Upper lobe of left lung (tissue), 6 donors: ENCODE results near the gene SCGB2B2. TPM values are rescaled to one million over a fixed set of nuclear protein-coding genes. Genes with fewer than 3 reads are reported as not detected.

Source experiments
- ATAC-seq, 2 donors: fragments of 200-7000 bp; cut with Tn5 transposase; one replicate each; pipeline ENCODE4 v1.9.1; 2022; ENCODE audit warnings: mild to moderate bottlenecking in 2 of 2, moderate library complexity in 2 of 2; ENCODE audit not compliant: low FRiP score in 2 of 2
- DNase-seq, 2 donors: peaks; one replicate each; pipeline ENCODE4 v3.0.0-alpha.2; 2019 to 2020
- H3K27ac ChIP-seq, 4 donors: fragments of 200-600 bp; sonication (generic); one replicate each; pipeline ENCODE4 v1.5.1; 2016 to 2019
- H3K27me3 ChIP-seq, 4 donors: fragments of 200-600 bp; sonication (generic); one replicate each; pipeline ENCODE4 v1.5.1; 2017 to 2019
- H3K36me3 ChIP-seq, 4 donors: fragments of 200-600 bp; sonication (generic); one replicate each; pipeline ENCODE4 v1.5.1; 2016 to 2019
- H3K4me1 ChIP-seq, 4 donors: fragments of 200-600 bp; sonication (generic); one replicate each; pipeline ENCODE4 v1.5.1; 2018 to 2019
- H3K4me3 ChIP-seq, 4 donors: fragments of 200-600 bp; sonication (generic); one replicate each; pipeline ENCODE4 v1.5.1; 2017 to 2019; ENCODE audit warnings: mild to moderate bottlenecking in 2 of 4, moderate library complexity in 1 of 4
- H3K9me3 ChIP-seq, 4 donors: fragments of 200-600 bp; sonication (generic); one replicate each; pipeline ENCODE4 v1.5.1; 2018 to 2019
- EP300 ChIP-seq, 4 donors: sonication (generic); formaldehyde crosslinking; IDR thresholded peaks; one replicate each; pipeline ENCODE4 v1.5.1; 2017; ENCODE audit warnings: antibody characterized with exemption in 4 of 4, control low read depth in 2 of 4
- POLR2A ChIP-seq, 4 donors: fragments of 450-650 bp; IDR thresholded peaks; one replicate each; pipeline ENCODE4 v1.5.1; 2016 to 2017; ENCODE audit warnings: antibody characterized with exemption in 4 of 4, mild to moderate bottlenecking in 2 of 4
- POLR2AphosphoS5 ChIP-seq, 2 donors: sonication (generic); formaldehyde crosslinking; IDR thresholded peaks; one replicate each; pipeline ENCODE4 v1.5.1; 2017; ENCODE audit warnings: antibody characterized with exemption in 2 of 2
- WGBS, 2 donors: methylation state at CpG; one replicate each; pipeline ENCODE4 v1.1.5; 2017 to 2018; 5-methylcytosine and 5-hydroxymethylcytosine counted together
- total RNA-seq, 6 donors: library from RNA; depleted of rRNA in 4 of 6; stranded (reverse); fragments of >200 nt in 4 of 6; gene quantifications; one replicate each; pipeline versions ENCODE4 v1.1.0 to v1.2.1, GENCODE V29; 2016 to 2021
- TF ChIP-seq, protein P1 (sequence below), 6 experiments: fragments of 450-650 bp in 4 of 6; fragments of 200-600 bp in 2 of 6; sonication (generic) in 2 of 6; IDR thresholded peaks; one replicate each; pipeline ENCODE4 v1.5.1; 2016 to 2019; ENCODE audit warnings: antibody characterized with exemption in 6 of 6
- donor health status: DM: no; HTN: no; CAD: no; lungs with moderate emphysema.
- donor health status: DM: no; HTN: yes; CAD: no; lungs with severe emphysema.

SCGB2B2 gene
- total RNA-seq, 6 donors from 2014 or later: 0.47 to 4.6 (median 1.7) TPM

- TF ChIP-seq POLR2AphosphoS5 (IDR thresholded peaks at IDR 0.05): no peak
- TF ChIP-seq, protein P1, sequence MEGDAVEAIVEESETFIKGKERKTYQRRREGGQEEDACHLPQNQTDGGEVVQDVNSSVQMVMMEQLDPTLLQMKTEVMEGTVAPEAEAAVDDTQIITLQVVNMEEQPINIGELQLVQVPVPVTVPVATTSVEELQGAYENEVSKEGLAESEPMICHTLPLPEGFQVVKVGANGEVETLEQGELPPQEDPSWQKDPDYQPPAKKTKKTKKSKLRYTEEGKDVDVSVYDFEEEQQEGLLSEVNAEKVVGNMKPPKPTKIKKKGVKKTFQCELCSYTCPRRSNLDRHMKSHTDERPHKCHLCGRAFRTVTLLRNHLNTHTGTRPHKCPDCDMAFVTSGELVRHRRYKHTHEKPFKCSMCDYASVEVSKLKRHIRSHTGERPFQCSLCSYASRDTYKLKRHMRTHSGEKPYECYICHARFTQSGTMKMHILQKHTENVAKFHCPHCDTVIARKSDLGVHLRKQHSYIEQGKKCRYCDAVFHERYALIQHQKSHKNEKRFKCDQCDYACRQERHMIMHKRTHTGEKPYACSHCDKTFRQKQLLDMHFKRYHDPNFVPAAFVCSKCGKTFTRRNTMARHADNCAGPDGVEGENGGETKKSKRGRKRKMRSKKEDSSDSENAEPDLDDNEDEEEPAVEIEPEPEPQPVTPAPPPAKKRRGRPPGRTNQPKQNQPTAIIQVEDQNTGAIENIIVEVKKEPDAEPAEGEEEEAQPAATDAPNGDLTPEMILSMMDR (IDR thresholded peaks at IDR 0.05): no peak
- TF ChIP-seq POLR2A (IDR thresholded peaks at IDR 0.05): no peak
- no peak for TF ChIP-seq EP300 (IDR thresholded peaks at IDR 0.05)
- ATAC-seq: no peak
- H3K4me1 ChIP-seq: peaks cover 0 to 24% (median 14%) of the 10 kb centered on the region in 4 donors
- H3K4me3 ChIP-seq: no peak overlapping the region
- DNase-seq: no peak
- 74% methylated on average over 3 of the region's 3 CpGs; no CpG with 5 or more reads in 1 of the 2 donors for WGBS, 2 donors
- no peaks in the 10 kb centered on the region for H3K27me3 ChIP-seq
- no peaks in the 10 kb centered on the region for H3K9me3 ChIP-seq
- no peak overlapping the region for H3K27ac ChIP-seq
- H3K36me3 ChIP-seq: no peaks in the 10 kb centered on the region
These were observed 12.8 kb downstream of the SCGB2B2 start for GRCh38 chr19:34664168-34664567.

GRCh38 chr19:34662919-34663318, 14.0 kb downstream of the SCGB2B2 start:
- H3K36me3 ChIP-seq: no peaks in the 10 kb centered on the region
- H3K27ac ChIP-seq: no peak overlapping the region
- TF ChIP-seq, protein P1 (IDR thresholded peaks at IDR 0.05): peak in 5 of 6 experiments; percentile 23 to 46 (median 34)
- TF ChIP-seq EP300 (IDR thresholded peaks at IDR 0.05): no peak
- no peaks in the 10 kb centered on the region for H3K27me3 ChIP-seq
- peaks cover 0 to 20% (median 11%) of the 10 kb centered on the region in 4 donors for H3K4me1 ChIP-seq
- 38 to 44% methylated on average over 5 of the region's 5 CpGs for WGBS, 2 donors
- peak in 1 of 2 donors; percentile 58 for ATAC-seq
- no peak overlapping the region for H3K4me3 ChIP-seq
- no peak for DNase-seq
- H3K9me3 ChIP-seq: no peaks in the 10 kb centered on the region

DNA sequence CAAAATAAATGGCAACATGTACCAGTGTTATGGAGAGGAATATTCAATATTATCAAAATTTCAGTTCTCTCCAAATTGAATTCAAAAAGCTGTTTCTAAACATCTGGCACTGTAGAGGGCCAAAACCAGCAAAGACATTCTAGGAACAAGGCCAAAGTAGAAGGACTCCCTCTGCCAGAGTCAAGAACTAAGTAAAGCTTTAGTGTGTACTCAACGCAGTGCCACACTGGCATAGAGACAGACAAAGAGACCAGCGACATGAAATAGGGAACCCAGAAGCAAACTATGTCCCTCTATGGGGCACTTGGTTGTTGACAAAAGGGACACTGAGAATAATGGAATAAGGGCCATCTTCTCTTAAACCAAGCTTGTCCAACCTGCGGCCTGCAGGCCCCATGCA, 15.6 kb downstream of the SCGB2B2 start:
- peaks cover 0 to 7% (median 3%) of the 10 kb centered on the region in 4 donors for H3K4me1 ChIP-seq
- WGBS, 2 donors: 59 to 69% methylated on average over 3 of the region's 3 CpGs
- H3K27me3 ChIP-seq: no peaks in the 10 kb centered on the region
- TF ChIP-seq, protein P1 (IDR thresholded peaks at IDR 0.05): no peak
- TF ChIP-seq POLR2A (IDR thresholded peaks at IDR 0.05) (no peak), POLR2AphosphoS5 (IDR thresholded peaks at IDR 0.05) (no peak), EP300 (IDR thresholded peaks at IDR 0.05) (no peak)
- no peaks in the 10 kb centered on the region for H3K36me3 ChIP-seq
- DNase-seq (peak in 1 of 2 donors; percentile 52), ATAC-seq (peak in 1 of 2 donors; percentile 75)
- no peaks in the 10 kb centered on the region for H3K9me3 ChIP-seq
- peak overlapping the region in 1 of 4 donors; percentile 13 for H3K27ac ChIP-seq
- H3K4me3 ChIP-seq: no peak overlapping the region

- no peak for TF ChIP-seq EP300 (IDR thresholded peaks at IDR 0.05)
- no peak overlapping the region for H3K27ac ChIP-seq
- no peak for DNase-seq
- H3K4me3 ChIP-seq: no peak overlapping the region
- no peaks in the 10 kb centered on the region for H3K9me3 ChIP-seq
- WGBS, 2 donors: 58 to 62% methylated on average over 2 of the region's 2 CpGs
- H3K4me1 ChIP-seq: peaks cover 0 to 10% (median 2%) of the 10 kb centered on the region in 4 donors
- H3K27me3 ChIP-seq: no peaks in the 10 kb centered on the region
- no peaks in the 10 kb centered on the region for H3K36me3 ChIP-seq
- ATAC-seq: no peak
These were observed 21.3 kb downstream of the SCGB2B2 start for GRCh38 chr19:34655651-34656050.

GRCh38 chr19:34654796-34655195, 22.2 kb downstream of the SCGB2B2 start:
- WGBS, 2 donors: 33 to 48% methylated on average over 2 of the region's 2 CpGs
- no peak for ATAC-seq

More at GRCh38 chr19:34654796-34655195, 22.2 kb downstream of the SCGB2B2 start:
- Histone ChIP-seq H3K27me3 (no peaks in the 10 kb centered on the region), H3K36me3 (no peaks in the 10 kb centered on the region), H3K4me3 (no peak overlapping the region), H3K9me3 (no peaks in the 10 kb centered on the region), H3K27ac (no peak overlapping the region), H3K4me1 (peaks cover 0 to 10% (median 2%) of the 10 kb centered on the region in 4 donors)
- TF ChIP-seq, protein P1 (IDR thresholded peaks at IDR 0.05): no peak
- TF ChIP-seq EP300 (IDR thresholded peaks at IDR 0.05): no peak
- no peak for TF ChIP-seq POLR2A (IDR thresholded peaks at IDR 0.05)
- no peak for TF ChIP-seq POLR2AphosphoS5 (IDR thresholded peaks at IDR 0.05)
- DNase-seq: no peak
